HepG2 (cell line): ENCODE data around the gene KIF26B. TPM values are rescaled to one million over a fixed set of nuclear protein-coding genes. Genes with fewer than 3 reads are reported as not detected.

Source experiments
- ATF1 ChIP-seq: IDR thresholded peaks from 2 replicates; pipeline ENCODE4 v1.6.1; 2016; ENCODE audit warnings: mild to moderate bottlenecking, control low read depth
- BHLHE40 ChIP-seq: IDR thresholded peaks from 2 replicates; pipeline ENCODE4 v1.6.1; 2011; ENCODE audit warnings: low read length, improper control_type of control experiment
- CBFB ChIP-seq: sonication (generic); formaldehyde crosslinking; IDR thresholded peaks from 2 replicates; pipeline ENCODE4 v1.4.0; 2020; ENCODE audit warnings: missing genetic modification reagents
- CCDC6 ChIP-seq: sonication (generic); formaldehyde crosslinking; IDR thresholded peaks from 2 replicates; pipeline ENCODE4 v1.8.1; 2022; ENCODE audit warnings: mild to moderate bottlenecking, missing genetic modification reagents, moderate library complexity
- GABPB1 ChIP-seq: IDR thresholded peaks from 2 replicates; pipeline ENCODE4 v1.6.1; 2016; ENCODE audit warnings: mild to moderate bottlenecking, missing genetic modification reagents, moderate library complexity, missing compliant biosample characterization
- HOXA7 ChIP-seq: sonication (generic); formaldehyde crosslinking; IDR thresholded peaks from 2 replicates; pipeline ENCODE4 v1.8.1; 2022; ENCODE audit warnings: mild to moderate bottlenecking, missing genetic modification reagents, moderate library complexity
- NR2F6 ChIP-seq, 2 experiments: IDR thresholded peaks; 2 replicates each; pipeline ENCODE4 v1.6.1; 2016; ENCODE audit warnings: antibody characterized with exemption in 1 of 2, mild to moderate bottlenecking in 1 of 2
- ONECUT2 ChIP-seq: sonication (generic); formaldehyde crosslinking; IDR thresholded peaks from 2 replicates; pipeline ENCODE4 v1.4.0; 2020; ENCODE audit warnings: missing genetic modification reagents
- PITX1 ChIP-seq: sonication (generic); formaldehyde crosslinking; IDR thresholded peaks from 2 replicates; pipeline ENCODE4 v1.5.1; 2020; ENCODE audit warnings: mild to moderate bottlenecking, missing genetic modification reagents
- PRDM15 ChIP-seq: sonication (generic); formaldehyde crosslinking; IDR thresholded peaks from 2 replicates; pipeline ENCODE4 v1.4.0; 2020; ENCODE audit warnings: missing genetic modification reagents
- SMAD3 ChIP-seq: sonication (generic); formaldehyde crosslinking; IDR thresholded peaks from 2 replicates; pipeline ENCODE4 v1.4.0; 2020; ENCODE audit warnings: missing genetic modification reagents
- YEATS4 ChIP-seq: sonication (generic); formaldehyde crosslinking; IDR thresholded peaks from 2 replicates; pipeline ENCODE4 v1.4.0; 2020; ENCODE audit warnings: missing genetic modification reagents, borderline replicate concordance
- ZBTB1 ChIP-seq: sonication (generic); formaldehyde crosslinking; IDR thresholded peaks from 2 replicates; pipeline ENCODE4 v1.4.0; 2020; ENCODE audit warnings: missing genetic modification reagents, borderline replicate concordance
- ZGPAT ChIP-seq: IDR thresholded peaks from 2 replicates; pipeline ENCODE4 v1.6.1; 2016; ENCODE audit warnings: mild to moderate bottlenecking
- ZNF205 ChIP-seq: IDR thresholded peaks from 2 replicates; pipeline ENCODE4 v1.6.1; 2018; ENCODE audit warnings: missing biosample characterization, missing genetic modification reagents
- ZNF207 ChIP-seq: fragments of 450-650 bp; IDR thresholded peaks from 2 replicates; pipeline ENCODE4 v1.6.1; 2016; ENCODE audit warnings: antibody characterized with exemption, borderline replicate concordance
- ZNF569 ChIP-seq: sonication (generic); formaldehyde crosslinking; IDR thresholded peaks from 2 replicates; pipeline ENCODE4 v1.5.0; 2020; ENCODE audit warnings: mild to moderate bottlenecking, missing genetic modification reagents, moderate library complexity, borderline replicate concordance
- ZNF570 ChIP-seq: sonication (generic); formaldehyde crosslinking; IDR thresholded peaks from 2 replicates; pipeline ENCODE4 v1.4.0; 2020; ENCODE audit warnings: mild to moderate bottlenecking, missing genetic modification reagents, borderline replicate concordance
- ZSCAN30 ChIP-seq: sonication (generic); formaldehyde crosslinking; IDR thresholded peaks from 2 replicates; pipeline ENCODE4 v1.5.0; 2020; ENCODE audit warnings: mild to moderate bottlenecking, missing genetic modification reagents
- polyA plus RNA-seq, 8 experiments: library from polyadenylated mRNA; depleted of rRNA in 3 of 8; stranded (reverse) in 7 of 8; unstranded in 1 of 8; fragments of >200 nt; fragmentation: Illumina TruSeq in 4 of 8; extraction: Trizol in 4 of 8; gene quantifications; 2 replicates each; pipeline versions ENCODE4 v1.2.1 to v1.2.3, GENCODE V29; 2011 to 2016; ENCODE audit warnings: low read depth in 4 of 8, missing spikeins in 1 of 8, mixed read lengths in 1 of 8; ENCODE audit not compliant: insufficient read depth in 1 of 8
- total RNA-seq, 5 experiments: library from RNA; depleted of rRNA; stranded (reverse); fragments of >200 nt; fragmentation: Illumina TruSeq; extraction: Trizol; gene quantifications; 2 replicates each; pipeline ENCODE4 v1.2.3, GENCODE V29; 2016; ENCODE audit warnings: low read depth in 1 of 5
- TF ChIP-seq, protein P1 (sequence below): sonication (generic); formaldehyde crosslinking; IDR thresholded peaks from 2 replicates; pipeline ENCODE4 v1.5.0; 2020; ENCODE audit warnings: missing genetic modification reagents, mild to moderate bottlenecking, borderline replicate concordance
- TF ChIP-seq, protein P2 (sequence below): sonication (generic); formaldehyde crosslinking; IDR thresholded peaks from 2 replicates; pipeline ENCODE4 v1.8.0; 2022; ENCODE audit warnings: mild to moderate bottlenecking, missing genetic modification reagents, borderline replicate concordance

KIF26B gene
- total and polyA plus RNA-seq, 2 of the 13 experiments (the other 11 are each of a cell fraction or from before 2014, with no cell fraction given), result 0.08 to 0.09 TPM

- TF ChIP-seq BHLHE40 (no peak), ZBTB1 (CRISPR knock-in tag) (no peak), HOXA7 (CRISPR knock-in tag) (no peak), ZNF207 (no peak), PRDM15 (no peak), ZGPAT (CRISPR knock-in tag) (no peak), YEATS4 (CRISPR knock-in tag) (0 out of 2 replicates have a peak, but pooled peaks have one; percentile 32), ZSCAN30 (no peak), ZNF205 (CRISPR knock-in tag) (no peak), CBFB (no peak), ATF1 (no peak), NR2F6 (IDR thresholded peaks at IDR 0.05) (no peak), NR2F6 (CRISPR knock-in tag; IDR thresholded peaks at IDR 0.05) (no peak), GABPB1 (CRISPR knock-in tag) (peak; percentile 57; the same call in 1 of the 2 replicates), CCDC6 (CRISPR knock-in tag) (no peak), ZNF570 (no peak), SMAD3 (no peak), ONECUT2 (CRISPR knock-in tag) (no peak), PITX1 (CRISPR knock-in tag) (no peak), ZNF569 (CRISPR knock-in tag) (no peak)
- TF ChIP-seq, protein P1, sequence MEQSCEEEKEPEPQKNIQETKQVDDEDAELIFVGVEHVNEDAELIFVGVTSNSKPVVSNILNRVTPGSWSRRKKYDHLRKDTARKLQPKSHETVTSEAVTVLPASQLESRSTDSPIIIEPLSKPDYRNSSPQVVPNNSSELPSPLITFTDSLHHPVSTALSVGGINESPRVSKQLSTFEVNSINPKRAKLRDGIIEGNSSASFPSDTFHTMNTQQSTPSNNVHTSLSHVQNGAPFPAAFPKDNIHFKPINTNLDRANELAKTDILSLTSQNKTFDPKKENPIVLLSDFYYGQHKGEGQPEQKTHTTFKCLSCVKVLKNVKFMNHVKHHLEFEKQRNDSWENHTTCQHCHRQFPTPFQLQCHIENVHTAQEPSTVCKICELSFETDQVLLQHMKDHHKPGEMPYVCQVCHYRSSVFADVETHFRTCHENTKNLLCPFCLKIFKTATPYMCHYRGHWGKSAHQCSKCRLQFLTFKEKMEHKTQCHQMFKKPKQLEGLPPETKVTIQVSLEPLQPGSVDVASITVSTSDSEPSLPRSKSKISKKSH, result no peak
- TF ChIP-seq, protein P2, sequence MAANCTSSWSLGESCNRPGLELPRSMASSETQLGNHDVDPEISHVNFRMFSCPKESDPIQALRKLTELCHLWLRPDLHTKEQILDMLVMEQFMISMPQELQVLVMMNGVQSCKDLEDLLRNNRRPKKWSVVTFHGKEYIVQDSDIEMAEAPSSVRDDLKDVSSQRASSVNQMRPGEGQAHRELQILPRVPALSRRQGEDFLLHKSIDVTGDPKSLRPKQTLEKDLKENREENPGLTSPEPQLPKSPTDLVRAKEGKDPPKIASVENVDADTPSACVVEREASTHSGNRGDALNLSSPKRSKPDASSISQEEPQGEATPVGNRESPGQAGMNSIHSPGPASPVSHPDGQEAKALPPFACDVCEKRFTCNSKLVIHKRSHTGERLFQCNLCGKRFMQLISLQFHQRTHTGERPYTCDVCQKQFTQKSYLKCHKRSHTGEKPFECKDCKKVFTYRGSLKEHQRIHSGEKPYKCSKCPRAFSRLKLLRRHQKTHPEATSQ (CRISPR knock-in tag), result no peak
These were observed 1.4 kb downstream of the KIF26B start (continued) for GRCh38 chr1:245156041-245156735.
